Esophagus muscularis mucosa (tissue), 4 donors: Measurements from ENCODE around the gene DPF3. TPM values are rescaled to one million over a fixed set of nuclear protein-coding genes. Genes with fewer than 3 reads are reported as not detected.

Experiments used
- DNase-seq: peaks from one replicate; pipeline ENCODE4 v3.0.0-alpha.2; 2017; ENCODE audit errors: extremely low spot score
- H3K27ac ChIP-seq, 4 donors: fragments of 200-600 bp; sonication (generic); replicated peaks in 1 of 4; 1 replicate in 3 of 4; 2 replicates in 1 of 4; pipeline ENCODE4 v1.5.1; 2016 to 2019; ENCODE audit warnings: mild to moderate bottlenecking in 1 of 4
- H3K27me3 ChIP-seq, 4 donors: fragments of 200-600 bp; sonication (generic); one replicate each; pipeline versions ENCODE4 v1.5.1 to v1.6.0; 2016 to 2019
- H3K36me3 ChIP-seq, 4 donors: fragments of 200-600 bp; sonication (generic); one replicate each; pipeline ENCODE4 v1.5.1; 2016 to 2019
- H3K4me1 ChIP-seq, 4 donors: fragments of 200-600 bp; sonication (generic); one replicate each; pipeline ENCODE4 v1.5.1; 2016 to 2019
- H3K4me3 ChIP-seq, 4 donors: fragments of 200-600 bp; sonication (generic); 1 replicate in 2 of 4; 2 replicates in 2 of 4; pipeline ENCODE4 v1.5.1; 2016 to 2019; ENCODE audit warnings: mild to moderate bottlenecking in 4 of 4, moderate library complexity in 1 of 4
- H3K9me3 ChIP-seq, 4 donors: fragments of 200-600 bp; sonication (generic); 1 replicate in 3 of 4; 2 replicates in 1 of 4; pipeline ENCODE4 v1.5.1; 2016 to 2019
- CTCF ChIP-seq, 3 experiments: fragments of 200-600 bp in 2 of 3; fragments of 450-650 bp in 1 of 3; sonication (generic) in 2 of 3; IDR thresholded peaks; one replicate each; pipeline ENCODE4 v1.5.1; 2017 to 2019; ENCODE audit warnings: antibody characterized with exemption in 3 of 3, mild to moderate bottlenecking in 2 of 3, moderate library complexity in 1 of 3
- EP300 ChIP-seq: sonication (generic); formaldehyde crosslinking; IDR thresholded peaks from one replicate; pipeline ENCODE4 v1.6.1; 2017; ENCODE audit warnings: antibody characterized with exemption
- POLR2A ChIP-seq: fragments of 450-650 bp; IDR thresholded peaks from one replicate; pipeline ENCODE4 v1.6.1; 2017; ENCODE audit warnings: antibody characterized with exemption, moderate library complexity, mild to moderate bottlenecking, low read depth
- POLR2AphosphoS5 ChIP-seq, 2 donors: sonication (generic); formaldehyde crosslinking; IDR thresholded peaks; one replicate each; pipeline ENCODE4 v1.6.1; 2017; ENCODE audit warnings: antibody characterized with exemption in 2 of 2
- WGBS: methylation state at CpG from one replicate; pipeline ENCODE4 v1.1.5; 2018; 5-methylcytosine and 5-hydroxymethylcytosine counted together
- intact Hi-C: fragments of 100-400 bp; cut with DNase I; formaldehyde crosslinking; loops from one replicate; pipeline ENCODE4 v1.15.1; 2023
- total RNA-seq, 4 donors: library from RNA; depleted of rRNA; stranded (reverse); fragments of >200 nt; gene quantifications; one replicate each; pipeline versions ENCODE4 v1.1.0 to v1.2.1, GENCODE V29; 2016

Gene DPF3
- total RNA-seq, 4 donors from 2014 or later, result 0.78 to 2.5 (median 1.7) TPM

GRCh38 chr14:72688990-72689671 is 204.8 kb downstream of the DPF3 start:
- H3K4me1 ChIP-seq, result no peaks in the 10 kb centered on the region

GRCh38 chr14:72686832-72687231 is 207.1 kb downstream of the DPF3 start:
- intact Hi-C loops, result no loop called here
- H3K36me3 ChIP-seq, result peaks cover 0 to 17% (median 0%) of the 10 kb centered on the region in 4 donors
- H3K9me3 ChIP-seq, result peaks cover 0 to 3% (median 0%) of the 10 kb centered on the region in 4 donors
- no peaks in the 10 kb centered on the region for H3K27me3 ChIP-seq
- 83% methylated on average over 2 of the region's 2 CpGs for WGBS
- H3K4me1 ChIP-seq, result no peaks in the 10 kb centered on the region
- H3K27ac ChIP-seq, result no peak overlapping the region
- DNase-seq, result no peak
- no peak overlapping the region for H3K4me3 ChIP-seq
- TF ChIP-seq CTCF (IDR thresholded peaks at IDR 0.05) (no peak), POLR2AphosphoS5 (IDR thresholded peaks at IDR 0.05) (no peak), POLR2A (no peak), EP300 (no peak)

More at GRCh38 chr14:72688990-72689671, 204.8 kb downstream of the DPF3 start:
- H3K27me3 ChIP-seq, result no peaks in the 10 kb centered on the region
- DNase-seq, result no peak
- peaks cover 0 to 3% (median 0%) of the 10 kb centered on the region in 4 donors for H3K9me3 ChIP-seq
- no peak overlapping the region for H3K27ac ChIP-seq
- TF ChIP-seq CTCF (IDR thresholded peaks at IDR 0.05) (no peak), POLR2A (no peak), EP300 (no peak), POLR2AphosphoS5 (IDR thresholded peaks at IDR 0.05) (no peak)
- intact Hi-C loops, result no loop called here
- WGBS, result 82% methylated on average over 13 of the region's 15 CpGs
- no peak overlapping the region for H3K4me3 ChIP-seq
- peaks cover 0 to 40% (median 2%) of the 10 kb centered on the region in 4 donors for H3K36me3 ChIP-seq

GRCh38 chr14:72686101-72686500 is 207.8 kb downstream of the DPF3 start:
- intact Hi-C loops, result no loop called here
- TF ChIP-seq POLR2AphosphoS5 (IDR thresholded peaks at IDR 0.05) (no peak), CTCF (IDR thresholded peaks at IDR 0.05) (no peak), POLR2A (no peak)
- 89% methylated on average over 1 of the region's 1 CpG for WGBS

GRCh38 chr14:72685456-72685855 is 208.4 kb downstream of the DPF3 start:
- H3K4me1 ChIP-seq, result no peaks in the 10 kb centered on the region
- 98% methylated on average over 3 of the region's 3 CpGs for WGBS
- no peak overlapping the region for H3K27ac ChIP-seq
- no peaks in the 10 kb centered on the region for H3K27me3 ChIP-seq
- DNase-seq, result no peak
- peaks cover 0 to 13% (median 0%) of the 10 kb centered on the region in 4 donors for H3K36me3 ChIP-seq
- intact Hi-C loops, result no loop called here
- H3K4me3 ChIP-seq, result no peak overlapping the region
- TF ChIP-seq POLR2AphosphoS5 (IDR thresholded peaks at IDR 0.05) (no peak), CTCF (IDR thresholded peaks at IDR 0.05) (no peak), EP300 (no peak), POLR2A (no peak)
- no peaks in the 10 kb centered on the region for H3K9me3 ChIP-seq

More at GRCh38 chr14:72686101-72686500, 207.8 kb downstream of the DPF3 start:
- Histone ChIP-seq H3K9me3 (no peaks in the 10 kb centered on the region), H3K4me3 (no peak overlapping the region), H3K27ac (no peak overlapping the region), H3K36me3 (peaks cover 0 to 13% (median 0%) of the 10 kb centered on the region in 4 donors), H3K4me1 (no peaks in the 10 kb centered on the region), H3K27me3 (no peaks in the 10 kb centered on the region)
- no peak for DNase-seq
